GM18520 (cell line): ENCODE data around the gene DBP.

ENCODE experiments used
- ATAC-seq: cut with Tn5 transposase; IDR thresholded peaks from one replicate; pipeline ENCODE4 v1.9.1; 2021; ENCODE audit not compliant: unreplicated experiment

Gene DBP

GRCh38 chr19:48628486-48629296 is 8.5 kb downstream of the DBP start:
- no peak for ATAC-seq

GRCh38 chr19:48627865-48628314 is 9.3 kb downstream of the DBP start:
- ATAC-seq = no peak

GRCh38 chr19:48627201-48627864 is 9.8 kb downstream of the DBP start:
- ATAC-seq = no peak

GRCh38 chr19:48625891-48626327 is 11.3 kb downstream of the DBP start:
- ATAC-seq = no peak

GRCh38 chr19:48624791-48625723 is 12.1 kb downstream of the DBP start:
- no peak for ATAC-seq

GRCh38 chr19:48624067-48624594 is 13.0 kb downstream of the DBP start:
- peak; percentile 35 for ATAC-seq

- no peak for ATAC-seq
Measured at GRCh38 chr19:48623556-48624066, 13.6 kb downstream of the DBP start.

GRCh38 chr19:48619692-48620585 is 17.2 kb downstream of the DBP start:
- ATAC-seq = no peak

GRCh38 chr19:48618916-48619691 is 18.1 kb downstream of the DBP start, which contains the start of the genes RPL18 and SPHK2:
RPL18 (minus strand) TSS chr19:48619178; CDS start chr19:48619143, 35 bp downstream.
SPHK2 (plus strand) TSS chr19:48619506; CDS start chr19:48620515, 1,009 bp downstream.
- ATAC-seq = peak; percentile 84

- no peak for ATAC-seq
Measured at GRCh38 chr19:48618278-48618915, 18.8 kb downstream of the DBP start.

GRCh38 chr19:48617146-48617937 is 19.8 kb downstream of the DBP start:
- no peak for ATAC-seq

- ATAC-seq = no peak
Measured at GRCh38 chr19:48616491-48617056, 20.6 kb downstream of the DBP start.

- ATAC-seq = no peak
Measured at GRCh38 chr19:48616041-48616436, 21.1 kb downstream of the DBP start.

GRCh38 chr19:48615231-48616040 is 21.7 kb downstream of the DBP start:
- no peak for ATAC-seq

GRCh38 chr19:48614436-48615230 is 22.5 kb downstream of the DBP start, which contains the start of gene FAM83E:
FAM83E (minus strand) TSS chr19:48615076; CDS start chr19:48613372, 1,704 bp downstream.
- no peak for ATAC-seq
